Psoas muscle (tissue), 8 donors: Measurements from ENCODE around the gene TEP1. TPM values are rescaled to one million over a fixed set of nuclear protein-coding genes. Genes with fewer than 3 reads are reported as not detected.
"Not testable (repeated sequence)": the region's sequence is repeated elsewhere in the genome, so short reads cannot be mapped to it uniquely, and the experiment has no call there.

Experiments used
- ATAC-seq, 4 donors: fragments of 200-7000 bp; cut with Tn5 transposase; one replicate each; pipeline ENCODE4 v1.9.1; 2020; ENCODE audit warnings: moderate library complexity in 3 of 4, mild to moderate bottlenecking in 2 of 4
- DNase-seq, 2 donors: peaks; one replicate each; pipeline ENCODE4 v3.0.0-alpha.2; 2020
- H3K27ac ChIP-seq: fragments of 200-600 bp; one replicate; pipeline ENCODE4 v1.8.0; 2022
- H3K27me3 ChIP-seq, 3 donors: fragments of 200-600 bp in 1 of 3; one replicate each; pipeline versions ENCODE4 v1.6.1 to v1.8.0; 2013 to 2022; ENCODE audit warnings: low read length in 2 of 3, mild to moderate bottlenecking in 2 of 3, moderate library complexity in 1 of 3; ENCODE audit not compliant: insufficient read depth in 3 of 3
- H3K36me3 ChIP-seq, 2 donors: fragments of 200-600 bp in 1 of 2; one replicate each; pipeline versions ENCODE4 v1.6.1 to v1.8.0; 2013 to 2022; ENCODE audit warnings: low read depth in 1 of 2, mild to moderate bottlenecking in 1 of 2, moderate library complexity in 1 of 2; ENCODE audit not compliant: insufficient read depth in 1 of 2
- H3K4me1 ChIP-seq: fragments of 200-600 bp; one replicate; pipeline ENCODE4 v1.8.0; 2022
- H3K4me3 ChIP-seq: fragments of 200-600 bp; one replicate; pipeline ENCODE4 v1.8.0; 2022; ENCODE audit warnings: mild to moderate bottlenecking
- H3K9me3 ChIP-seq: fragments of 200-600 bp; one replicate; pipeline ENCODE4 v1.8.0; 2022
- WGBS, 3 donors: extraction: QIAGEN DNeasy Blood & Tissue Kit; methylation state at CpG; one replicate each; pipeline versions ENCODE4 v1.1.6 to v1.1.7; 2013; 5-methylcytosine and 5-hydroxymethylcytosine counted together
- intact Hi-C, 2 donors: fragments of 100-400 bp; cut with DNase I; formaldehyde crosslinking; loops; one replicate each; pipeline versions ENCODE4 v1.11.0 to v1.14.2; 2022
- polyA plus RNA-seq, 3 donors: library from polyadenylated mRNA; stranded (reverse); fragments of 200-250 nt; gene quantifications; one replicate each; pipeline ENCODE4 v1.2.3, GENCODE V29; 2013
- total RNA-seq, 4 donors: library from RNA; stranded (reverse); fragmentation: NEBNext Ultra II Directional in 2 of 4; extraction: Animal tissue kit (Norgen Biotek cat#: 25700) in 2 of 4; gene quantifications; one replicate each; pipeline versions ENCODE4 v1.2.1 to v1.2.4, GENCODE V29; 2021 to 2023
- TF ChIP-seq, protein P1 (sequence below): fragments of 200-600 bp; IDR thresholded peaks from one replicate; pipeline ENCODE4 v1.8.0; 2022; ENCODE audit warnings: antibody characterized with exemption
- donor health status: healthy with polysubstance abuse.
- donor health status: DM: no; HTN: no; CAD: no; lungs with moderate emphysema.
- donor health status: Bipolar disorder and iron deficiency.
- donor health status: healthy.
- donor health status: DM: yes; HTN: yes; CAD: no.
- donor health status: DM: no; HTN: no; CAD: no.
- donor health status: DM: no; HTN: no; CAD: no.
- donor health status: DM: yes; HTN: yes; CAD: no.

TEP1 gene
- total and polyA plus RNA-seq, 7 donors: 4.2 to 44.8 (median 14.7) TPM

DNA sequence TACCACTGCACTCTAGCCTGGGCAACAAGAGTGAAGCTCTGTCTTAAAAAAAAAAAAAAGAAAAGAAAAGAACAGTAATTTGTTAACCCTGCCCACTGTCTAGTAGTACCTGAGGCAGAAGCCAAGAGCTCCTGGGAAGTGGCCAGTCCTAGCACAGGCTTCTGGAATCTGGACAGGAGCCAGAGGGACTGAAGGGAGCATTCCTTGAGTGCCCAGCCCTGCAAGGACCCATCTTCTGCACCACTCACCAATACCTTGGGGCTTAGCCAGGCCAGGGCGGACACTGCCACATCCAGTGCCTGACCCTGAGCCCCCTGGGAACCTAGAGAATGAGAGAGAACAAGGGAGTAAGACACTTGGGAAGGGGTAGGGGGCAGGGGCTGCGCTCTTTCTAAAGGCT is 36.1 kb downstream of the TEP1 start:
- H3K9me3 ChIP-seq: no peaks in the 10 kb centered on the region
- TF ChIP-seq, protein P1, sequence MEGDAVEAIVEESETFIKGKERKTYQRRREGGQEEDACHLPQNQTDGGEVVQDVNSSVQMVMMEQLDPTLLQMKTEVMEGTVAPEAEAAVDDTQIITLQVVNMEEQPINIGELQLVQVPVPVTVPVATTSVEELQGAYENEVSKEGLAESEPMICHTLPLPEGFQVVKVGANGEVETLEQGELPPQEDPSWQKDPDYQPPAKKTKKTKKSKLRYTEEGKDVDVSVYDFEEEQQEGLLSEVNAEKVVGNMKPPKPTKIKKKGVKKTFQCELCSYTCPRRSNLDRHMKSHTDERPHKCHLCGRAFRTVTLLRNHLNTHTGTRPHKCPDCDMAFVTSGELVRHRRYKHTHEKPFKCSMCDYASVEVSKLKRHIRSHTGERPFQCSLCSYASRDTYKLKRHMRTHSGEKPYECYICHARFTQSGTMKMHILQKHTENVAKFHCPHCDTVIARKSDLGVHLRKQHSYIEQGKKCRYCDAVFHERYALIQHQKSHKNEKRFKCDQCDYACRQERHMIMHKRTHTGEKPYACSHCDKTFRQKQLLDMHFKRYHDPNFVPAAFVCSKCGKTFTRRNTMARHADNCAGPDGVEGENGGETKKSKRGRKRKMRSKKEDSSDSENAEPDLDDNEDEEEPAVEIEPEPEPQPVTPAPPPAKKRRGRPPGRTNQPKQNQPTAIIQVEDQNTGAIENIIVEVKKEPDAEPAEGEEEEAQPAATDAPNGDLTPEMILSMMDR: no peak
- no peaks in the 10 kb centered on the region for H3K27me3 ChIP-seq
- H3K4me3 ChIP-seq: no peak overlapping the region
- ATAC-seq (peak; percentile 29 to 39 (median 34)), DNase-seq (no peak)
- H3K36me3 ChIP-seq: peaks cover 18 to 100% of the 10 kb centered on the region in 2 donors
- no peaks in the 10 kb centered on the region for H3K4me1 ChIP-seq
- no peak overlapping the region for H3K27ac ChIP-seq
- intact Hi-C loops: no loop called here
- 85 to 100% (median 96%) methylated on average over 2 of the region's 2 CpGs for WGBS, 3 donors

DNA sequence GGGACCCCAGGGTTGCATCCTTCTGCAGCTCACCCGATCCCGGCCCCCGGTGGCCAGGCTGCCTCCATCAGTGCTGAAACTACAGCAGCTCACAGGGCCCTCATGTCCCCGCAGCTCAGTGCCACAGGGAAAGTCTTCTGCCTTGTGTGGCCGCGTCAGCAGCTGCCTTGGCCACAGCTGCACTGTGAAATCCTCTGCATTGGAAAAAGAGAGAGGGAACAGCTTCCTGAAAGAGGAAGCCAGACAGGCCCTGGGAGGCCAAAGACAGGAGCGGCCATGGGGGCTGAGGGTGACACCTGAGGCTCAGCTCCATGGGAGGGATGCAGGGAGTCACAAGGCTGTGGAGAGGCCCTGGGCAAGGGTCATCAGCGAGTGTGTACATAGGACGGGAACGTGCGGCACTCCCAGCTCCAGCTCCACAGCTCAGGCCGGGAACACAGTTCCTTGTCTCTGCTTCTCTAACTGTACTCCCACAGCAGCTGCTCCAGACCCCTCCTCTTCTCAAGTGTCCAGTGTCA is 37.2 kb downstream of the TEP1 start:
- TF ChIP-seq, protein P1: no peak
- Histone ChIP-seq H3K27me3 (no peaks in the 10 kb centered on the region), H3K9me3 (no peaks in the 10 kb centered on the region), H3K4me3 (no peak overlapping the region), H3K27ac (no peak overlapping the region), H3K4me1 (no peaks in the 10 kb centered on the region), H3K36me3 (peaks cover 21 to 100% of the 10 kb centered on the region in 2 donors)
- no peak for ATAC-seq
- no peak for DNase-seq
- WGBS, 3 donors: 76 to 86% (median 85%) methylated on average over 12 of the region's 12 CpGs
- intact Hi-C loops: no loop called here

DNA sequence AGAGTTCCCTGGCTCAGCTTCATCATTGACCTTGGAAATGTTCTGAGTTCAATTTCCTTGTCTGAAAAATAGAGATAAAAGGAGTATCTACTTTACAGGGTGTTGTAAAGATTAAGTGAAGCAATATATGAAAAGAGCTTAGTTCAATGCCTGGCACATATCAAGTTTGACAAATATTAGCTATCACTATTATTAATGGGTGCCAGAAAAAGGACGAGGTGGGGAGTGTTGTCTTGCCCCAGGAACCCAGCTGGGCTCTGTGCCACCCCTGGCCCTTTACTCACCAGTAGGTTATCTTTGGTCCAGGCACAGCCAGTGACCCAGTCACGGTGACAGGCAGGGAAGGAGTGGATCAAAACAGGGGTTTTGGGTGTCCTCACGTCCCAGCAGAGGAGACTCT is 37.8 kb downstream of the TEP1 start:
- TF ChIP-seq, protein P1: no peak
- DNase-seq (no peak), ATAC-seq (no peak)
- Histone ChIP-seq H3K27me3 (no peaks in the 10 kb centered on the region), H3K36me3 (peaks cover 23 to 100% of the 10 kb centered on the region in 2 donors), H3K9me3 (no peaks in the 10 kb centered on the region), H3K4me3 (no peak overlapping the region), H3K27ac (no peak overlapping the region), H3K4me1 (no peaks in the 10 kb centered on the region)
- intact Hi-C loops: no loop called here
- 61 to 93% (median 75%) methylated on average over 3 of the region's 3 CpGs for WGBS, 3 donors

DNA sequence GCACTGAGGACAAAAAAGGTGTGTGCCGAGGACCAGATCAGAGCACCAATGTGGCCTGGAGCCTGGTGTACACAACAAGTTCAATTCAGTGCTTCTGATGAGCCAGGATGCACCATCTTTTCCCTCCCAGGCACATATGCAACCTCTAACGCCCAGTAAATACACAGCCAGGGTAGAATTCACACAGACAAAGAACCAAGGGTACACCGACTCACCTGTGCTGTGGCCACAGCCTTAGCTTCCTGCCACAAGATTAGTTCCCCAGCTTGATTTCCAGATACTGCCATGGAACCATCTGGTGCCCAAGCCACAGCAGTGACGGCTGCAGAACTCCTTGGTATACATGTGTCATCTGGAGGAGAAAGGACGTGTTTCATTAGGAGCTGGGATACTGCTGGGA is 40.5 kb downstream of the TEP1 start:
- DNase-seq: no peak
- TF ChIP-seq, protein P1: no peak
- Histone ChIP-seq H3K9me3 (no peaks in the 10 kb centered on the region), H3K27me3 (no peaks in the 10 kb centered on the region), H3K36me3 (peaks cover 18 to 100% of the 10 kb centered on the region in 2 donors), H3K4me3 (no peak overlapping the region), H3K4me1 (no peaks in the 10 kb centered on the region), H3K27ac (no peak overlapping the region)
- intact Hi-C loops: no loop called here
- ATAC-seq: no peak
- WGBS, 3 donors: 83 to 94% (median 92%) methylated on average over 5 of the region's 5 CpGs

DNA sequence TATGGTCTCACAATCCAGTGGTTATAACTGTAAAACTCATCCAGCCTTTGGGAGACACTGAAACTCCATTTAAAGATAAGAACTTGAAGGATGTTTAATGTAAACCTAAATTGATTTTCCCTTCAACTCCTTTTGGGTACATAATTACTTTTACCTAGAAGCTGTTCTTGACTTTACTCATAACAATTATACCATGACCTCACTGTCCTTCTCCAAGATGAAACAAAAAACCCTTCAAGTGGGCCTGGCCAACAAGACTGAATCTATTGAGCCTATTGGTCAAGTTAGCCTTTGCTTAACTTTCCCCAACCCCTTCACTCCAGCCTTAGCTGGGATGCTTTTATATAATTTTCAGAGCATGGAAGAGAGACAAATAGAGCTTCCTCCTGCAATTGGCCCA is 47.4 kb downstream of the TEP1 start:
- H3K36me3 ChIP-seq: peaks cover 4 to 96% of the 10 kb centered on the region in 2 donors
- no peaks in the 10 kb centered on the region for H3K9me3 ChIP-seq
- TF ChIP-seq, protein P1: no peak

DNA sequence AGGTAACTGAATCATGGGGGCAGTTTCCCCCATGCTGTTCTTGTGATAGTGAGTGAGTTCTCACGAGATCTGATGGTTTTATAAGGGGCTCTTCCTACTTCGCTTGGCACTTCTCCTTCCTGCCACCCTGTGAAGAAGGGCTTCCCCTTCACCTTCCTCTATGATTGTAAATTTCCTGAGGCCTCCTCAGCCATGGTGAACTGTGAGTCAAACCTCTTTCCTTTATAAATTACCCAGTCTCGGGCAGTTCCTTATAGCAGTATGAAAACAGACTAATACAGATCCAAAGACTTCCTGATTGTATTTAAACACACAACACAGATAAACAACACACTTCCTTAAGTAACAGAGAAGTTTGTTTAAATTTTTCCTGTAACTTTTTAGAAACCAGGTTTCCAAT is 54.8 kb downstream of the TEP1 start:
- intact Hi-C loops: loop anchor here in 1 of 2 donors (5.0 kb wide), 1 partner anchor 39 kb away; no protein-coding TSS in a partner anchor
- not testable (repeated sequence) for H3K27ac ChIP-seq, H3K9me3 ChIP-seq, DNase-seq, H3K27me3 ChIP-seq, H3K4me3 ChIP-seq, H3K4me1 ChIP-seq, ATAC-seq
- 70 to 80% (median 74%) methylated on average over 3 of the region's 3 CpGs for WGBS, 3 donors
- H3K36me3 ChIP-seq: peaks cover 14 to 89% of the 10 kb centered on the region in 2 donors

More for the DNA sequence above, 47.4 kb downstream of the TEP1 start:
- DNase-seq (no peak), ATAC-seq (no peak)
- Histone ChIP-seq H3K4me1 (no peaks in the 10 kb centered on the region), H3K27ac (no peak overlapping the region), H3K4me3 (no peak overlapping the region), H3K27me3 (no peaks in the 10 kb centered on the region)
- intact Hi-C loops: no loop called here
